ENCODE measurements around the gene LRRC10B. TPM values are rescaled to one million over a fixed set of nuclear protein-coding genes. Genes with fewer than 3 reads are reported as not detected.
"Not testable (repeated sequence)": the region's sequence is repeated elsewhere in the genome, so short reads cannot be mapped to it uniquely, and the experiment has no call there.

The LRRC10B gene
- total and polyA plus RNA-seq, 3 experiments from 2014 or later = not detected

GRCh38 chr11:61474013-61474643 lies 34.4 kb upstream of the LRRC10B start:
- DNase-seq = no peak
- Mint-ChIP-seq H3K4me1 (peaks cover 6 to 7% (median 6%) of the 10 kb centered on the region in 3 donors), H3K36me3 (peaks cover 4 to 30% (median 18%) of the 10 kb centered on the region in 3 donors), H3K27ac (peak overlapping the region in 2 of 8 donors; percentile 44 to 50), H3K27me3 (no peaks in the 10 kb centered on the region), H3K4me3 (no peak overlapping the region), H3K9me3 (no peaks in the 10 kb centered on the region)
- Histone ChIP-seq H3K9me3 (ENCODE audit: low read length) (no peaks in the 10 kb centered on the region), H3K27me3 (ENCODE audit: insufficient read depth, low read length, poor library complexity, severe bottlenecking) (no peaks in the 10 kb centered on the region), H3K36me3 (ENCODE audit: insufficient read depth, low read length) (no peaks in the 10 kb centered on the region), H3K27ac (ENCODE audit: low read depth, low read length) (no peak overlapping the region), H3K4me3 (ENCODE audit: low read length) (no peak overlapping the region), H3K4me1 (ENCODE audit: insufficient read depth, low read length) (peaks cover 8% of the 10 kb centered on the region)
- ChIA-PET POLR2A (no interaction called here), CTCF (no interaction called here)

GRCh38 chr11:61475433-61475832 lies 33.1 kb upstream of the LRRC10B start:
- Mint-ChIP-seq H3K27ac (peak overlapping the region in 2 of 8 donors; percentile 19 to 79), H3K9me3 (no peaks in the 10 kb centered on the region), H3K27me3 (peaks cover 0 to 2% of the 10 kb centered on the region in 2 donors), H3K36me3 (peaks cover 4 to 24% (median 15%) of the 10 kb centered on the region in 3 donors), H3K4me3 (no peak overlapping the region), H3K4me1 (peaks cover 6 to 7% (median 6%) of the 10 kb centered on the region in 3 donors)
- no peaks in the 10 kb centered on the region for H3K27me3 ChIP-seq (ENCODE audit: insufficient read depth, low read length, poor library complexity, severe bottlenecking)
- no peaks in the 10 kb centered on the region for H3K36me3 ChIP-seq (ENCODE audit: insufficient read depth, low read length)
- peaks cover 8% of the 10 kb centered on the region for H3K4me1 ChIP-seq (ENCODE audit: insufficient read depth, low read length)
- ChIA-PET POLR2A (interaction anchor here (1.0 kb wide), 1 partner anchor 163 kb away, joined by 4 read pairs; no protein-coding TSS in a partner anchor), CTCF (interaction anchor here (4.1 kb wide), 1 partner anchor 42 kb away, joined by 21 read pairs; no protein-coding TSS in a partner anchor)
- no peak overlapping the region for H3K27ac ChIP-seq (ENCODE audit: low read depth, low read length)
- no peak overlapping the region for H3K4me3 ChIP-seq (ENCODE audit: low read length)
- H3K9me3 ChIP-seq (ENCODE audit: low read length) = no peaks in the 10 kb centered on the region
- DNase-seq = no peak

GRCh38 chr11:61476371-61476770 lies 32.2 kb upstream of the LRRC10B start:
- ChIA-PET CTCF (interaction anchor here (0.8 to 4.1 kb wide), 4 partner anchors 10 to 162 kb away, joined by 3 to 21 read pairs (median 10); no protein-coding TSS in a partner anchor), POLR2A (interaction anchor here (1.0 kb wide), 1 partner anchor 162 kb away, joined by 4 read pairs; no protein-coding TSS in a partner anchor)
- Mint-ChIP-seq H3K36me3 (peaks cover 4 to 16% (median 9%) of the 10 kb centered on the region in 3 donors), H3K27me3 (peaks cover 0 to 7% of the 10 kb centered on the region in 2 donors), H3K4me3 (no peak overlapping the region), H3K27ac (peak overlapping the region in 1 of 8 donors; percentile 1), H3K4me1 (peaks cover 6 to 9% (median 6%) of the 10 kb centered on the region in 3 donors), H3K9me3 (no peaks in the 10 kb centered on the region)
- Histone ChIP-seq H3K27ac (ENCODE audit: low read depth, low read length) (no peak overlapping the region), H3K9me3 (ENCODE audit: low read length) (no peaks in the 10 kb centered on the region), H3K36me3 (ENCODE audit: insufficient read depth, low read length) (no peaks in the 10 kb centered on the region), H3K27me3 (ENCODE audit: insufficient read depth, low read length, poor library complexity, severe bottlenecking) (no peaks in the 10 kb centered on the region), H3K4me1 (ENCODE audit: insufficient read depth, low read length) (peaks cover 8% of the 10 kb centered on the region), H3K4me3 (ENCODE audit: low read length) (no peak overlapping the region)
- DNase-seq = no peak

- POLR2A ChIA-PET = no interaction called here
- Mint-ChIP-seq H3K4me1 (peaks cover 6 to 9% (median 6%) of the 10 kb centered on the region in 3 donors), H3K27ac (no peak overlapping the region), H3K9me3 (no peaks in the 10 kb centered on the region), H3K36me3 (peaks cover 4 to 15% (median 9%) of the 10 kb centered on the region in 3 donors), H3K27me3 (peaks cover 0 to 9% of the 10 kb centered on the region in 2 donors), H3K4me3 (no peak overlapping the region)
- no peak overlapping the region for H3K4me3 ChIP-seq (ENCODE audit: low read length)
- H3K4me1 ChIP-seq (ENCODE audit: insufficient read depth, low read length) = peaks cover 8% of the 10 kb centered on the region
- no peaks in the 10 kb centered on the region for H3K27me3 ChIP-seq (ENCODE audit: insufficient read depth, low read length, poor library complexity, severe bottlenecking)
- CTCF ChIA-PET = interaction anchor here (0.8 to 4.1 kb wide), 6 partner anchors 8 to 162 kb away, joined by 3 to 21 read pairs (median 8); no protein-coding TSS in a partner anchor
- no peaks in the 10 kb centered on the region for H3K9me3 ChIP-seq (ENCODE audit: low read length)
- DNase-seq = no peak
- H3K27ac ChIP-seq (ENCODE audit: low read depth, low read length) = no peak overlapping the region
- H3K36me3 ChIP-seq (ENCODE audit: insufficient read depth, low read length) = no peaks in the 10 kb centered on the region
These were observed 31.4 kb upstream of the LRRC10B start for GRCh38 chr11:61477126-61477525.

DNA sequence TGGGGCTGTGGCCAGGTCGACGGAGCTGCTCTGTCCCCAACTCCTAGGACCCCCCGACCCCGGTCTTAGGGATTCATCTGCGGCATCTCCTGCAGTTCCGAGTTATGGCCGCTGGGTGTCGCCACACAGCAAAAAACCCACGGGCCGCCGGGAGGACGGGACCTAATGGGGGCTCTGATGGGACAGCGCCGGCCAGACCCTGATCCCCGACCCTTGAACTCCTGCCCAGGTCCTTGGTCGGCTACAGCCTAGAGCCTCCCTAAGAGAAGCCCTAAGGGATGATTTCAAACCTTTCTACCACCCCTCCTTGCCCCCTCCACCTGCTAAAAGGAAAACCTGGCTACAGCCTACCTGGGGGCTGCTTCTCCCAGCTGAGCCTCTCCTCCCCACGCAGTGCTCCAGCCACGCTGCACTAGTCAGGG lies 30.8 kb upstream of the LRRC10B start:
- Histone ChIP-seq H3K27ac (ENCODE audit: low read depth, low read length) (no peak overlapping the region), H3K4me1 (ENCODE audit: insufficient read depth, low read length) (peaks cover 8% of the 10 kb centered on the region), H3K4me3 (ENCODE audit: low read length) (no peak overlapping the region), H3K27me3 (ENCODE audit: insufficient read depth, low read length, poor library complexity, severe bottlenecking) (no peaks in the 10 kb centered on the region), H3K36me3 (ENCODE audit: insufficient read depth, low read length) (no peaks in the 10 kb centered on the region), H3K9me3 (ENCODE audit: low read length) (no peaks in the 10 kb centered on the region)
- H3K9me3 Mint-ChIP-seq = no peaks in the 10 kb centered on the region
- H3K4me1 Mint-ChIP-seq = peaks cover 6 to 9% (median 6%) of the 10 kb centered on the region in 3 donors
- peaks cover 4 to 10% (median 8%) of the 10 kb centered on the region in 3 donors for H3K36me3 Mint-ChIP-seq
- no peak overlapping the region for H3K27ac Mint-ChIP-seq
- H3K4me3 Mint-ChIP-seq = peak overlapping the region in 1 of 7 donors; percentile 40
- H3K27me3 Mint-ChIP-seq = peaks cover 0 to 9% of the 10 kb centered on the region in 2 donors
- ChIA-PET POLR2A (no interaction called here), CTCF (interaction anchor here (0.6 to 4.1 kb wide), 6 partner anchors 9 to 255 kb away, joined by 3 to 21 read pairs (median 6); no protein-coding TSS in a partner anchor)
- DNase-seq = peak; percentile 19 to 65 (median 42)

DNA sequence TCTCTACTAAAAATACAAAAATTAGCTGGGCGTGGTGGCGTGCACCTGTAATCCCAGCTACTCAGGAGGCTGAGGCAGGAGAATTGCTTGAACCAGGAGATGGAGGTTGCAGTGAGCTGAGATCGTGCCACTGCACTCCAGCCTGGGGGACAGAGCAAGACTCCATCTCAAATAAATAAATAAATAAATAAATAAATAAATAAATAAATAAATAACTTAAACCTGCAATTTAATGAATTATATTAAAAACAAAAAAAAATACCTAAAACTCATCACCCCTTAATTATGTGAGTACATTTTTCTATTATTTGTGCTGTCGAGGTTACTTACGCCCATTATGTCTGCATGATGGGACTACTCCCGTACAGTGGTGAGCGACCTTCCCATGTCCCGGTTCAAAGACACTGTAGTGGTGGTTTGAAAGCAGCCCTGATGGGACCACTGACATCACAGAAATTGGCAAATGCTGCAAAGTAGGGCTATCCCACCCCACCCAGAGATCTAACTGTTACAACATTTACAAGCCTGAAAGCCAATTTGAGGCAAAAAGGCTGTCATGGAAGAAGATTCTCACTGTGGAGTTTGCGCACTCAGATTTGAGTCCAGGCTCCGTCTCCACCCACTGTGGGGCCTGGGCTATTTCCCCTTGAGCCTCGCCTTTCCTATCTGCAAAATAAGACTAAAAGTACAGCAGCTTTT lies 29.0 kb upstream of the LRRC10B start:
- H3K4me3 Mint-ChIP-seq; H3K4me1 ChIP-seq (ENCODE audit: insufficient read depth, low read length); H3K27ac ChIP-seq (ENCODE audit: low read depth, low read length); DNase-seq; H3K36me3 Mint-ChIP-seq; H3K36me3 ChIP-seq (ENCODE audit: insufficient read depth, low read length); H3K9me3 Mint-ChIP-seq; H3K4me1 Mint-ChIP-seq; H3K27me3 ChIP-seq (ENCODE audit: insufficient read depth, low read length, poor library complexity, severe bottlenecking); POLR2A ChIA-PET; H3K9me3 ChIP-seq (ENCODE audit: low read length); H3K4me3 ChIP-seq (ENCODE audit: low read length); H3K27ac Mint-ChIP-seq: not testable (repeated sequence)
- CTCF ChIA-PET = interaction anchor here (1.2 to 4.1 kb wide), 4 partner anchors 9 to 159 kb away, joined by 3 to 21 read pairs (median 8); no protein-coding TSS in a partner anchor
- H3K27me3 Mint-ChIP-seq = peaks cover 1 to 13% of the 10 kb centered on the region in 2 donors

GRCh38 chr11:61480261-61480993 lies 28.1 kb upstream of the LRRC10B start:
- ChIA-PET CTCF (interaction anchor here (0.6 to 2.3 kb wide), 2 partner anchors 37 to 109 kb away, joined by 4 to 9 read pairs; no protein-coding TSS in a partner anchor), POLR2A (no interaction called here)
- Histone ChIP-seq H3K4me1 (ENCODE audit: insufficient read depth, low read length) (peaks cover 8% of the 10 kb centered on the region), H3K9me3 (ENCODE audit: low read length) (no peaks in the 10 kb centered on the region), H3K27me3 (ENCODE audit: insufficient read depth, low read length, poor library complexity, severe bottlenecking) (no peaks in the 10 kb centered on the region), H3K36me3 (ENCODE audit: insufficient read depth, low read length) (no peaks in the 10 kb centered on the region), H3K27ac (ENCODE audit: low read depth, low read length) (no peak overlapping the region), H3K4me3 (ENCODE audit: low read length) (no peak overlapping the region)
- peaks cover 1 to 13% of the 10 kb centered on the region in 2 donors for H3K27me3 Mint-ChIP-seq
- DNase-seq = no peak
- peaks cover 6 to 9% (median 6%) of the 10 kb centered on the region in 3 donors for H3K4me1 Mint-ChIP-seq
- no peak overlapping the region for H3K27ac Mint-ChIP-seq
- H3K9me3 Mint-ChIP-seq = no peaks in the 10 kb centered on the region
- no peaks in the 10 kb centered on the region for H3K36me3 Mint-ChIP-seq
- H3K4me3 Mint-ChIP-seq = no peak overlapping the region
